ENCODE data around the gene DNTTIP2.
"Not testable (repeated sequence)": the region's sequence is repeated elsewhere in the genome, so short reads cannot be mapped to it uniquely, and the experiment has no call there.

DNTTIP2 gene

DNA sequence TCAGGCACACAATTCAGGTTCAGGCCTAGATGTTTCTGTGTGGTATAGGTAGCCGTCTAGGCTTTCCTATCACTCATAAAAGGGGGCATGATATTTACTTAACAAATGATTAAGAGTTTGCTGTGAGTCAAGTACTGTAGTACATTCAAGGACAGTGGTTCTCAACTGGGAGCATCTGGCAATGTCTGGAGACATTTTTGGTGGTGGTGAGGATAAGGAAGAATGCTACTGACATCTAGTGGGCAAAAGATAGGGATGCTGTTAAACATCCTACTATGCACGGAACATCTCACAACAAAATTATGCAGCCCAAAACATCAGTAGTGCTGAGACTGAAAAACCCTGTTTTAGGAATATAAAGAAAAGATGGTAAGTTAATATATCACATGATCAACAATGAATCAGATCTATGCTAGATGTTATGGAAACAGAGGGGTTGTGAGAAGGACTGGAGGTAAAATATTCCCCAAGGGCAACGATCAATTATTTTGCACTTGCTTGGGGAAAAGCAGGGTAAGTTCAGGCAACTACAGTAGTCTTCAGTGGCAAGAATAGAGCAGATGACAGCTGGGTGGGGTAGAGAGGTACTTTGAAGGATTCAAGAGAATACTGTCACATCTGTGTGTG is 4.9 kb downstream of the DNTTIP2 start:
- DNase-seq: no peak

DNA sequence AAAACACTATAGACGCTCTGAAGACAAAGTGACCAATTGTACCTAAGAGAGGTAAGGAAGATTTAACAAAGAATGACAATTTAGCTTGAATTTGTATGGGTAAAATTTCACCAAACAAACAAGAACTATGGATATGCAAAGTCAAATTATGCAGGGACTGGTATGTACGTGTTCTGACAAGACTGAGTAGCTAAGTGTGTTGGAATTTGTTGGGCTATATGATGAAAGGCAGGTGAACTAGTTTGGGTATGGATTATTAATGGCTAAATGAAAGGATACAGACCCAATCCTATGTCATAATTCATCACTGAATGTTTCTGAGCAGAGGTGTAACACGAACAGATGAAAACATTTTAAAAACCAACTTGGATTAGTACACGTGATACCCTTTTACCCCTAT is 7.6 kb downstream of the DNTTIP2 start:
- no peak for DNase-seq

GRCh38 chr1:93869653-93870052 is 9.4 kb downstream of the DNTTIP2 start:
- DNase-seq: no peak

GRCh38 chr1:93868492-93868891 is 10.5 kb downstream of the DNTTIP2 start:
- not testable (repeated sequence) for DNase-seq

- no peak for DNase-seq
These were observed 13.8 kb downstream of the DNTTIP2 start for GRCh38 chr1:93865253-93865652.

GRCh38 chr1:93864175-93864574 is 14.8 kb downstream of the DNTTIP2 start:
- no peak for DNase-seq

DNA sequence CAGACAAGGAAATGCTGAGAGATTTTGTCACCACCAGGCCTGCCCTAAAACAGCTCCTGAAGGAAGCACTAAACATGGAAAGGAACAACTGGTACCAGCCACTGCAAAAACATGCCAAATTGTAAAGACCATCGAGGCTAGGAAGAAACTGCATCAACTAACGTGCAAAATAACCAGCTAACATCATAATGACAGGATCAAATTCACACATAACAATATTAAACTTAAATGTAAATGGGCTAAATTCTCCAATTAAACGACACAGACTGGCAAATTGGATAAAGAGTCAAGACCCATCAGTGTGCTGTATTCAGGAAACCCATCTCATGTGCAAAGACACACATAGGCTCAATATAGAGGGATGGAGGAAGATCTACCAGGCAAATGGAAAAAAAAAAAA is 21.4 kb downstream of the DNTTIP2 start:
- not testable (repeated sequence) for DNase-seq

GRCh38 chr1:93855983-93856382 is 23.0 kb downstream of the DNTTIP2 start:
- not testable (repeated sequence) for DNase-seq

DNA sequence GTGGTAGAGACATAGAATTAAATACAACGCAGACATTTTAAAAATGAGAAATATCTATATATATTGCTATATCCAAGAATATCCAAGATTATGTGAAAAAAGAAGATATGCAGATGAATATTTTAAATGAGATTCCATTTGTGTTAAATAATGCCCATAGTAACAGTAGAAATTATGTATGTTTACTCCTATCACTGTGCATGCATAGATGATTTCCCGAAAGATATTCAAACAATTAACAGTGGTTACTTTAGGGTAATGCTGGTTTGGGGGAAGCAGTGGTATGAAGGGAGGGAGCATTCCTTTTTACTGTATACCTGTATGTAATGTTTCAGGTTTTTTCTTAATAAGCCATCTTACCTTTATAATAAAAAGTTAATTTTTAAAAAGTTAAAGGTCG is 25.1 kb downstream of the DNTTIP2 start:
- DNase-seq: no peak

- DNase-seq: no peak
These were observed 27.1 kb downstream of the DNTTIP2 start for GRCh38 chr1:93851878-93852277.

GRCh38 chr1:93851327-93851712 is 27.7 kb downstream of the DNTTIP2 start:
- no peak for DNase-seq

- peak; percentile 63 to 67 for DNase-seq
These were observed 28.2 kb downstream of the DNTTIP2 start for GRCh38 chr1:93850687-93851326.

DNA sequence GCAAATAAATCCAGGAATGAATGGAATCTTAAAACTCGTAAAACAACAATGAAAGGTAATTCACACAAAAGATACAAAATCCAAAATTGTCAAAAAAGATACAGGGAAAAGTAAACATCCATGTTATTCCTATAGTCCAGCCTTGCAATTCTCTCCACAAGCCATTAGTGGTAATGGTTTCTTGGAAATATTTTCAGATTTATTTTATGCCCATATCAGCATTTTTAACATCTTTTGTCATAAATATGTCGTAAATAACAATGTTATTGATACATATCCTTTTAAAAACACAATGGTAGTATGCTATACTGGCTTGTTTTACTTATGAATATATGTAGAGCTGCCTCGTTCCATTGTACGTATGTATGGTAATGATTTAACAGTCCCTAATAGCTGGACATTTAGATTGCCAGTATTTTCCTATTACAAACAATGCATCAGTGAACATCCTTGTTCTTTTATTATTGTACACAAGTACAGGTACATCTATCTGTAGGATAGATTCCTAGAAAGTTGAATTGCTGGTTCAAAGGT is 30.6 kb downstream of the DNTTIP2 start:
- DNase-seq: no peak

- peak; percentile 68 to 81 for DNase-seq
These were observed 31.2 kb downstream of the DNTTIP2 start for GRCh38 chr1:93847811-93848288.

- DNase-seq: peak; percentile 79 to 82
These were observed 31.8 kb downstream of the DNTTIP2 start for GRCh38 chr1:93846992-93847810.

DNA sequence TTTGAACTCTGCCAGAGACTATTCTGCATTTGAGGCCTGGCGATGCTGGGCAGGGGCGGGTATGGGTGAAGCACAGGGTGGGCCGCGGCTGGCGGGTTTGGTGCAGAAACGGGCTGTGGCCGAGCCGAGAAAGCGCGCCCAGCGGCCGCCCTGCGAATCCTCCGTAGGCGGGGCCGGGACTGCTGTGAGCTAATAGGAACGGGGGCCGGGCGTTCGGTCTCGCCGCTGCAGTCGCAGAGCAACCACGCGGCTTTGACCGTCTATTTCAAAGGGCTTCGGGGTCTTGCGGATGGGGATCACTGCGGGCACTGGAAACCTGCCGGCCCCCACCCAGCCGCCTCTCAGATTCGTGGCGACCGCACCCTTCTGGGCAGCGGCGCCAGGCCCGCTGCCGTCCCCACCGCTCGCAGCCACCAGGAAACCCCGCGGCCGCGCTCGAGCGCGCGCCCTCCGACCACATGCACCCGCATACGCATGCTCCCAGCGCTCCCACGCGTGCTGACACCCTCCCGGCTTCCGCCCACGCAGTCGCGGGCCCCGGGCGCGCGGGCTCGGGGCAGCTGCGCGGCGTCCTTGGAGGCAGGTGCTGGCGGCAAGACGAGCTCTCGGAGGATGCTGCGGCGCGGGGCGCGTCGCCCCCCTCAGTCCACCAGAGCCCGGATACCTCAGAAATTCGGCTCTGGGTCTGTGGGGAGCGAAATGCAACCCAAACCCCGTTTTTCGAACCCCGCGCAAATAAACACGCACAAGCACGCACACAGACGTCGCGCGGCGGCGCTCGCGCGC is 32.6 kb downstream of the DNTTIP2 start:
- peak; percentile 82 to 90 for DNase-seq

DNA sequence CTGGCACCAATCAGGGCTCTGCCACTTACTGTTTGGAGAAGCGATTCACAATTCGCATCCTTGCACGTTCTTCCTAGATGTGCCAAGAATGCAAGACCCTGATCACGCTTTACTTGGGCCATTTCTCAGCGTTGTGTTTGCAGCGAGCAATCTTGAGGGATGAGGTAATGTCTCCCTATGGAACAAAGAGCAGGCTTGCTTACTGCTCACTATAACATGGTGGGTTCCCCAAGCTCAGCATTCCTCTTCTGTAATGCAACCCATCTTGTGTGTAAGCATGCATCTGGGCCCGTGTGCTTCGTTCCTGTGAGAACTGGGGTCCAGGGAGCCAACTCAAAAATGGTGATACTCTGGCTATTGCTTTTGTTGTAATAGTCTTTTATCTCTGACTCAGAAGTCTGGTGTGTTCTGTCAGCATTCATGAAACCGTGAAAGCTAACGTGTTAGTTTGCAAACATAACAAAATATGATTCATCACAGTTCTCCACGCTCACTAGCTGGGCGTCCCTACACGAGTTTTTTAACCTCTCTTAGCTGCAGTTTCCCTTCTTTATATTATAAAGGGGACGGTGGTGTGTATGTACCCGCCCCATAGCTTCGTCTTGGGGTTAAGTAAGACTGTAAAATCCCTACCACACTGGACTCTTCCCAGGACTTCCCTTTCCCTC is 33.3 kb downstream of the DNTTIP2 start:
- peak; percentile 25 to 30 for DNase-seq

GRCh38 chr1:93844262-93845045 is 34.6 kb downstream of the DNTTIP2 start:
- DNase-seq: peak; percentile 70 to 74

DNA sequence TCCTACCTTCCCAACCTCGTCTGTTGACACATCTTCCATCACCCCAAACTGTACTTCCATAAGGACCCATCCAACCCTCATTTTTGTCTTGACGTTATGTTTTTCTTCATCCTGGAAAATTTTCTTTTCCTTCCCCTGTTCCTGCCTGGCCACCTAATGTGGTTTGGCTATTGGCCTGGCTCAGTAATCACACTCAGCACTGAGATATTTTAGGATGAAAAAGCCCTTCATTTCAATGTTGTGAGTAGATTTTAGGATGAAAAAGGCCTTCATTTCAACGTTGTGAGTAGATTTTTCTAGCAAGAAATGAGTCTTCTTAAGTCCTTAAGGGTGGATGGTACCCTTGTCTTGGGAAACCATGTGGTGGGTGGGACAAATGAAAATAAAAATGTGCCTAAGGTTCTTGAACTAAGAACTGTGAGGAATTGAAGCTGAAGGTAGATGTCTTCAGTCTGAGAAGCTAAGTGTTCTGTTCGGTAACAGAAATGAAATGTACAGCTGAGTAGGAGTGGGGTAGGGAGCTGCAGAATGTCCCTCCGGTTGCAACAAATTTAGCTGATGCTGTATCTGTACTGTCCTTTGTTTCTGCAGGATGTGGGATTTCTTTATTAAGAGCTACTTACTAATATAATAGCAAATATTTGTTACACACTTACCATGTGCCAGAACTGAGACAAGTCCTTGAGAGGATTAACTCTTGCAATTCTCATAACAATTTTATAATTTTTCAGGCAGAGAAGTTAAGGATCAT is 36.1 kb downstream of the DNTTIP2 start:
- no peak for DNase-seq

DNA sequence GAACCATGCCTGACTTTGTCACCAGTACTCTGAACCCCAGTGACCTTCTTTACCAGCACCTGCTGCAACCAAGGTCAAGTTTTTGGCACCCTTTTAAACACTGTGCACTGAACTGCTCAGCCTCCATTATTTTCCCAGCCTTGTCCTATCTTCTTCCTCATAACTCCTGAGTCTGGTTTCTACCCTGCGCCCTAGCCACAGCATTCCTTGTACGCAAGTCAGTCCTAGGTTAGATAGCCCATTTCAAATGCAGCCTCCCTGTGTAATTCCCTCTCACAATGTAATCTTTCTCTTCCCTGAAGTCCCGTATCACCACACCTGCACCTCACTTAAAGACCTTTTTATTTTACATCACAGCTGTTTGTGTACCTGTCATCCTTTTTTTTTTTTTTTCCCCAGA is 37.2 kb downstream of the DNTTIP2 start:
- no peak for DNase-seq

Measured in SHP77 (cell line).